ENCODE results near the gene GLI3.

Gene GLI3

DNA sequence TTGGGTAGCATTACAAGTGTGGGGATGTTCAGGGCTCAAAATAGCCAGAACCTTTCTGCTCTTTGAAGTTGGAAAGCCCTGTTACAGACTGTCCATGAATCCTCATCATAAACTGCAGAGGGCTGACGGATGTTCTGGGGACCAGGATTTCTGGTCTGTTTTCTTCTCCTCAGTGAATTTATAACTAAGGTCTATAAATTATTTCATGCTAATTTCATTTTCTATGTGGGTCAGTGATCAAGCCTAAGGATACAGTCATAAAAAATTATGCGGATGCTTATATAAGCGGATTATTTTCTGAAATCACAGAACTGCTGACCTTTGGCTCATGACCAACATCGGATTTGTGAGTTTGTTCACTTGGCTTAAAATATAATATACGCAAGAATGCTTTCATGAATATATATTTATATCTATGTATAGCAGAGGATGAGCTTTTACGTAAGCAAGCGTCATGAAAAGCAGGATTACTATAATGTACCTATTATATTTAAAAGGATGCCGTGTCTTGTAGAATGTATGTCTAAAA lies 263.7 kb downstream of the GLI3 start (continued):
- TF ChIP-seq, protein P1, sequence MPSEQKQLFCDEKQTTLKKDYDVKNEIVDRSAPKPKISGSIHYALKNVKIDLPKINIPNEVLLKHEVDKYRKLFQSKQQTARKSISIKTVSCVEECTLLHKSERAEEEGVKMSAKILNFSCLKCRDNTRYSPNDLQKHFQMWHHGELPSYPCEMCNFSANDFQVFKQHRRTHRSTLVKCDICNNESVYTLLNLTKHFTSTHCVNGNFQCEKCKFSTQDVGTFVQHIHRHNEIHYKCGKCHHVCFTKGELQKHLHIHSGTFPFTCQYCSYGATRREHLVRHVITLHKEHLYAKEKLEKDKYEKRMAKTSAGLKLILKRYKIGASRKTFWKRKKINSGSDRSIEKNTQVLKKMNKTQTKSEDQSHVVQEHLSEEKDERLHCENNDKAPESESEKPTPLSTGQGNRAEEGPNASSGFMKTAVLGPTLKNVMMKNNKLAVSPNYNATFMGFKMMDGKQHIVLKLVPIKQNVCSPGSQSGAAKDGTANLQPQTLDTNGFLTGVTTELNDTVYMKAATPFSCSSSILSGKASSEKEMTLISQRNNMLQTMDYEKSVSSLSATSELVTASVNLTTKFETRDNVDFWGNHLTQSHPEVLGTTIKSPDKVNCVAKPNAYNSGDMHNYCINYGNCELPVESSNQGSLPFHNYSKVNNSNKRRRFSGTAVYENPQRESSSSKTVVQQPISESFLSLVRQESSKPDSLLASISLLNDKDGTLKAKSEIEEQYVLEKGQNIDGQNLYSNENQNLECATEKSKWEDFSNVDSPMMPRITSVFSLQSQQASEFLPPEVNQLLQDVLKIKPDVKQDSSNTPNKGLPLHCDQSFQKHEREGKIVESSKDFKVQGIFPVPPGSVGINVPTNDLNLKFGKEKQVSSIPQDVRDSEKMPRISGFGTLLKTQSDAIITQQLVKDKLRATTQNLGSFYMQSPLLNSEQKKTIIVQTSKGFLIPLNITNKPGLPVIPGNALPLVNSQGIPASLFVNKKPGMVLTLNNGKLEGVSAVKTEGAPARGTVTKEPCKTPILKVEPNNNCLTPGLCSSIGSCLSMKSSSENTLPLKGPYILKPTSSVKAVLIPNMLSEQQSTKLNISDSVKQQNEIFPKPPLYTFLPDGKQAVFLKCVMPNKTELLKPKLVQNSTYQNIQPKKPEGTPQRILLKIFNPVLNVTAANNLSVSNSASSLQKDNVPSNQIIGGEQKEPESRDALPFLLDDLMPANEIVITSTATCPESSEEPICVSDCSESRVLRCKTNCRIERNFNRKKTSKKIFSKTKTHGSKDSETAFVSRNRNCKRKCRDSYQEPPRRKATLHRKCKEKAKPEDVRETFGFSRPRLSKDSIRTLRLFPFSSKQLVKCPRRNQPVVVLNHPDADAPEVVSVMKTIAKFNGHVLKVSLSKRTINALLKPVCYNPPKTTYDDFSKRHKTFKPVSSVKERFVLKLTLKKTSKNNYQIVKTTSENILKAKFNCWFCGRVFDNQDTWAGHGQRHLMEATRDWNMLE (tag by site-specific recombination; conservative IDR thresholded peaks at IDR 0.05; ENCODE audit: low read depth): no peak

DNA sequence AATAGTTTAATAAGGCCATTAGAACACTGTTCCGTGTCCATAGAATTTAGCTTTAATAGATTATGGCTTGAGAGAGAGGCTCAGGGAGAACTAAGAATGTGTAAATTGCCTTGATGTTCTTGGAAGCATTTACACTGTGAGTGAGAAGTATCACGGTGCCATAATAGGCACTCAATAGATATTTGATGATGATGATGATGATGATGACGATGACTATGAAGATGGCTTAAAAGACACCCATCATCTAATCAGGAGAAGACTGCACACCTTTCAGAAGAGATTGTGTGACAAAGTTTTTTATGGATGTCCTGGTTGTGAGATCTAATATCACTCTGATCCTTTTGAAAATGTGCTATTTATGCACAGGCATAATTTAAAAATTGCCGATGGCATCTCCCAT lies 264.2 kb downstream of the GLI3 start:
- Histone ChIP-seq H3K36me3 (ENCODE audit: control insufficient read depth in 2 of 2, insufficient read depth in 1 of 2, low read length in 2 of 2) (peaks cover 11 to 61% of the 10 kb centered on the region in 2 experiments), H3K4me1 (ENCODE audit: control insufficient read depth, insufficient read depth, low read length) (no peaks in the 10 kb centered on the region), H3K27ac (ENCODE audit: extremely low read depth, low read depth, low read length) (no peak overlapping the region), H3K4me3 (ENCODE audit: low read depth, low read length) (no peak overlapping the region), H3K9me3 (ENCODE audit: control insufficient read depth, insufficient read depth, low read depth, low read length) (no peaks in the 10 kb centered on the region)
- TF ChIP-seq ZNF624 (tag by site-specific recombination; IDR thresholded peaks at IDR 0.05) (no peak), ZNF184 (tag by site-specific recombination; IDR thresholded peaks at IDR 0.05) (no peak), ZNF146 (tag by site-specific recombination; IDR thresholded peaks at IDR 0.05) (no peak)
- TF ChIP-seq, protein P2, sequence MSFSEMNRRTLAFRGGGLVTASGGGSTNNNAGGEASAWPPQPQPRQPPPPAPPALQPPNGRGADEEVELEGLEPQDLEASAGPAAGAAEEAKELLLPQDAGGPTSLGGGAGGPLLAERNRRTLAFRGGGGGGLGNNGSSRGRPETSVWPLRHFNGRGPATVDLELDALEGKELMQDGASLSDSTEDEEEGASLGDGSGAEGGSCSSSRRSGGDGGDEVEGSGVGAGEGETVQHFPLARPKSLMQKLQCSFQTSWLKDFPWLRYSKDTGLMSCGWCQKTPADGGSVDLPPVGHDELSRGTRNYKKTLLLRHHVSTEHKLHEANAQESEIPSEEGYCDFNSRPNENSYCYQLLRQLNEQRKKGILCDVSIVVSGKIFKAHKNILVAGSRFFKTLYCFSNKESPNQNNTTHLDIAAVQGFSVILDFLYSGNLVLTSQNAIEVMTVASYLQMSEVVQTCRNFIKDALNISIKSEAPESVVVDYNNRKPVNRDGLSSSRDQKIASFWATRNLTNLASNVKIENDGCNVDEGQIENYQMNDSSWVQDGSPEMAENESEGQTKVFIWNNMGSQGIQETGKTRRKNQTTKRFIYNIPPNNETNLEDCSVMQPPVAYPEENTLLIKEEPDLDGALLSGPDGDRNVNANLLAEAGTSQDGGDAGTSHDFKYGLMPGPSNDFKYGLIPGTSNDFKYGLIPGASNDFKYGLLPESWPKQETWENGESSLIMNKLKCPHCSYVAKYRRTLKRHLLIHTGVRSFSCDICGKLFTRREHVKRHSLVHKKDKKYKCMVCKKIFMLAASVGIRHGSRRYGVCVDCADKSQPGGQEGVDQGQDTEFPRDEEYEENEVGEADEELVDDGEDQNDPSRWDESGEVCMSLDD (tag by site-specific recombination; IDR thresholded peaks at IDR 0.05): no peak
- TF ChIP-seq, protein P3, sequence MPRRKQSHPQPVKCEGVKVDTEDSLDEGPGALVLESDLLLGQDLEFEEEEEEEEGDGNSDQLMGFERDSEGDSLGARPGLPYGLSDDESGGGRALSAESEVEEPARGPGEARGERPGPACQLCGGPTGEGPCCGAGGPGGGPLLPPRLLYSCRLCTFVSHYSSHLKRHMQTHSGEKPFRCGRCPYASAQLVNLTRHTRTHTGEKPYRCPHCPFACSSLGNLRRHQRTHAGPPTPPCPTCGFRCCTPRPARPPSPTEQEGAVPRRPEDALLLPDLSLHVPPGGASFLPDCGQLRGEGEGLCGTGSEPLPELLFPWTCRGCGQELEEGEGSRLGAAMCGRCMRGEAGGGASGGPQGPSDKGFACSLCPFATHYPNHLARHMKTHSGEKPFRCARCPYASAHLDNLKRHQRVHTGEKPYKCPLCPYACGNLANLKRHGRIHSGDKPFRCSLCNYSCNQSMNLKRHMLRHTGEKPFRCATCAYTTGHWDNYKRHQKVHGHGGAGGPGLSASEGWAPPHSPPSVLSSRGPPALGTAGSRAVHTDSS (tag by site-specific recombination; IDR thresholded peaks at IDR 0.05): peak; percentile 81
- ChIA-PET POLR2A (no interaction called here), CTCF (interaction anchor here (8.2 kb wide), 1 partner anchor 29 kb away, joined by 117 read pairs; no protein-coding TSS in a partner anchor)

DNA sequence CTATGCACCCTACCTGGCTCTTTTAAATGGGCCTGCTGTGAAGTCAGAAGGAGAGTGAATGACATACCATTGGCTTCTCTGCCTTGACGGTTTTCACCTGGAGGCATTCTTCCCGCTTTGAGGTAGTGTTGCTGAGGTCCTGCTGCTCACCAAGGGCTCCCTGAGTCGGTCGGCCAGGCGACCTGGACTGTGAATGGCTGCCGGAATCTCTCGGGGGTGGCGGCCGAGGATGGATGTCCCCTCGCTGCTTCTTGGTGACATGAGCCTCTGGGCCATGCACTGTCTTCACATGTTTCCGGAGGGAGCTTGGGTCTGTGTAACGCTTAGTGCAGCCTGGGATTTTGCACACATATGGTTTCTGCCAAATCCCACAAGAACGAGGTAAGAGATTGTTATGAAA lies 264.7 kb downstream of the GLI3 start:
- H3K36me3 ChIP-seq (ENCODE audit: control insufficient read depth in 2 of 2, insufficient read depth in 1 of 2, low read length in 2 of 2): peaks cover 15 to 62% of the 10 kb centered on the region in 2 experiments
- ChIA-PET CTCF (interaction anchor here (0.7 kb wide), 1 partner anchor 432 kb away, joined by 3 read pairs; no protein-coding TSS in a partner anchor), POLR2A (no interaction called here)
- H3K4me3 ChIP-seq (ENCODE audit: low read depth, low read length): no peak overlapping the region
- H3K9me3 ChIP-seq (ENCODE audit: control insufficient read depth, insufficient read depth, low read depth, low read length): no peaks in the 10 kb centered on the region
- H3K4me1 ChIP-seq (ENCODE audit: control insufficient read depth, insufficient read depth, low read length): no peaks in the 10 kb centered on the region
- TF ChIP-seq BCL11A (tag by site-specific recombination; IDR thresholded peaks at IDR 0.05; ENCODE audit: low read depth) (no peak), ZBTB20 (tag by site-specific recombination; IDR thresholded peaks at IDR 0.05) (no peak), ZNF121 (tag by site-specific recombination; IDR thresholded peaks at IDR 0.05) (no peak)
- no peak overlapping the region for H3K27ac ChIP-seq (ENCODE audit: extremely low read depth, low read depth, low read length)

DNA sequence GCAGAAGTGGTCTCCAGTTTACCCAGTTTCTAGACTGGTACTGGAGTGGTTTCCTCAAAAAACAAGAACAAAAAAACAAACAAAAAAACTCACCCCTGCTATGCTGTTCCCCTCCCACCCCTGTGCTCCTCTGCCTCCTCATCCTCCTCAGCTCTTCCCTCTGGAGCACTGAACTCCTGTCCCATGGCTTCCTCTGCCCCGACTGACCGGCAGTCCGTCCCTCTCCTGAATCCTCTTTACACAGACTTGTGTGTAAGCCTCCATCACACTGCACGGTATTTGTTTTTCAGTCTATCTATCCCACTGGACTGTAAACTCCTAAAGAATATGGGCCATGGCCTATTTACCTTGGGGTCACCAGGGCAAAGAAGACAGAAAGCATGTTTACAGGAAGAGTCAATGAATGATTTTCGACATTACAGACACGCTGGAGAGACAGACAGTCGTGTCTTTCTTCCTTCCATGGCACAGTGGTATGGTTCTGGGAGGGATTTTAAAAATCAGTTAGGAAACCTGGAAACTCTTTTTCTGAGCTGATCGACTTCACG lies 265.3 kb downstream of the GLI3 start:
- Histone ChIP-seq H3K4me3 (ENCODE audit: low read depth, low read length) (no peak overlapping the region), H3K4me1 (ENCODE audit: control insufficient read depth, insufficient read depth, low read length) (no peaks in the 10 kb centered on the region), H3K36me3 (ENCODE audit: control insufficient read depth in 2 of 2, insufficient read depth in 1 of 2, low read length in 2 of 2) (peaks cover 15 to 62% of the 10 kb centered on the region in 2 experiments), H3K27ac (ENCODE audit: extremely low read depth, low read depth, low read length) (no peak overlapping the region), H3K9me3 (ENCODE audit: control insufficient read depth, insufficient read depth, low read depth, low read length) (no peaks in the 10 kb centered on the region)
- CTCF ChIA-PET: interaction anchor here (0.7 to 1.2 kb wide), 2 partner anchors 8 to 432 kb away, joined by 3 to 5 read pairs; no protein-coding TSS in a partner anchor
- POLR2A ChIA-PET: no interaction called here
- TF ChIP-seq ZNF621 (tag by site-specific recombination; IDR thresholded peaks at IDR 0.05): no peak
- TF ChIP-seq ZNF530 (tag by site-specific recombination; IDR thresholded peaks at IDR 0.05; ENCODE audit: low read depth): no peak
